HG03060 (cell line): ENCODE data around the gene TBC1D13.
"Not testable (repeated sequence)": the region's sequence is repeated elsewhere in the genome, so short reads cannot be mapped to it uniquely, and the experiment has no call there.

ENCODE experiments used
- ATAC-seq: cut with Tn5 transposase; IDR thresholded peaks from one replicate; pipeline ENCODE4 v1.9.1; 2021; ENCODE audit warnings: low read depth, moderate number of reproducible peaks; ENCODE audit not compliant: unreplicated experiment

The TBC1D13 gene

DNA sequence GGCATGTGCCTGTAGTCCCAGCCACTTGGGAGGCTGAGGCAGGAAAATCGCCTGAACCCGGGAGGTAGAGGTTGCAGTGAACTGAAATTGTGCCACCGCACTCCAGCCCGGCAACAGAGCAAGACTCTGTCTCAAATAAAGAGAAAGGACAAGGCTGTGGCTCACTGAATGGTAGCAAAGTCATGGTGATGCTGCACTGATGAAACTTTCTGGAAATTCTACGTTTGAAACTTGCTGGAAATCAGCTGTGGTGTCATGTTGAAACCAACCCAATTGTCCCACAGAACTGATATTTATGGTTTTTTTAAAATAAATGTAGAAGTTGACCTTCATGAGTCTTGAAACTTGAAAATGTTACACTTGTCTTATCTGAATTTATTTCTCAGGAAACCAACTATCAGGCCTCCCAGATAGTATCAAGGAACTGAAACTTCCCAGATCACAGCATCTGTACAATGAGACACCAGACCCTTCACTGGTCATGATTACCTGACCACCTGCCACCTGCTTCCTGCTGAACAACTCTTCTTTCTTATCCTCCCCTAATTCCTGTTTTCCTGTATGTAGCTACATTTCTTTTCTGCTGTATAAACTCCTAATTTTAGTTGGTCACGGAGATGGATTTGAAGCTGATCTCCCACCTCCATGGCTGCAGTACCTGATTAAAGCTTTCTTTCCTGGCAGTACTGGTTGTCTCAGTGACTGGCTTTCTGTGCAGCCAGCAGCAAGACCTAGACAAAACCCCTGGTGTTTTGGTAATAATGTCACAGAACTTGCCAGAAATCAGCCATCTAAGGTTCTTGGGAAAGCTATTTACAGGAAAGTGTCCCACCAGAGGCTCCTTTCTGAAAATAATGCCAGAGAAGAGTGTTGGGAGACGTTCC is 5.6 kb upstream of the TBC1D13 start:
- no peak for ATAC-seq

- no peak for ATAC-seq
Measured at GRCh38 chr9:128782669-128783068, 4.4 kb upstream of the TBC1D13 start.

DNA sequence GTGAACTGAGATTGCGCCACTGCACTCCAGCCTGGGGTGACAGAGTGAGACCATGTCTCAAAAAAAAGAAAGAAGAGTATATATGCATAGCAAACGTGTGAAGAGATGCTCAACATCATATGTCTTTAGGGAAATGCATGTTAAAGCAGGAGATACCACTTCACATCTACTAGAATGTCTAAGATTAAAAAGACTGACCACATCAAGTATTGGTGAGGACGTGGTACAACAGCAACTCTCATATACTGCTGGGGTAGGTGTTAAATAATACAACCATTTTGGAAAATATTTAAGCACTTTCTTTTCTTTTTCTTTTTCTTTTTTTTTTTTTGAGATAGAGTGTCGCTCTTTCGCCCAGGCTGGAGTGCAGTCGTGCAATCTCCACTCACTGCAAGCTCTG is 1.6 kb upstream of the TBC1D13 start:
- no peak for ATAC-seq

DNA sequence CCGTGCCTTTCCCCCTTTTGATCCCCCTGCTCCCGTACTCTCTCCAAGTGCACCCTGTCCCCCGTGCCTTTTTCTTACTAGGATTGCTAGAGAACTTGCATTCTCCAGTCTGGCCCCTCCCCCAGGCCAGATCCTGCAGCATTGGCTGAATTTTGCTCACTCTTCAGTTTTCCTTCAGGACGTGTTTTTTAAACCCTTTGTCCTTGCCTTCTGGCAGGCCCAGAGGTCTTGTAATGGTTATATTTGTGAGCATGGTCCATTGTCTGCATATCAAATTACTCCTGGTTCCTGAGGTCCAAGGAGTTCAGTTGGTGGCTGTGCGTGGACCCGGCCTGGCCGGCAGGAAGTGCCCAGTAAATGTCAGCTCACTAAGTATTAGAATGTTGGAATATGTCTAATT is 606 bp downstream of the TBC1D13 start:
- no peak for ATAC-seq

DNA sequence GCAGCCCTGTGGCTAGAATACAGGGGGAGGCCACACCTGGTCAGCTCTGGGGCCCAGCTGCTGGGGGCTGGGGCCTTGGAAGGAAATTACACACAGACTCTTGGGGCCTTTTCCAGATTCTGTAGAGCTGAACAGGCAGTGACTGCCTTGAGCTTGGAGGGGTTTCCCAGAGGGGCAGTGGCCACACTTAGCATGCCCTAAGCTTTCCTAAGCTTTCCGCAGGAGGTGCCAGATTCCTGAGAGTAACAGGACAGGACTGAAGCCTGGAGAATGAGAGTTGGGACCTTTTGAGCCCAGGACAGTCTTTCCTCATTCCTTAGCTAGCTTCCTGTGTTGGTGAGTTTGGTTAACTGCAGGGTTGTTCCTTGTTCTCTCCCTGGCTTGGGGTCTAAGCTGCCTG is 1.4 kb downstream of the TBC1D13 start:
- ATAC-seq, result no peak

GRCh38 chr9:128790536-128790935 is 3.5 kb downstream of the TBC1D13 start:
- ATAC-seq, result no peak

- ATAC-seq, result no peak
Measured at GRCh38 chr9:128792134-128792533, 5.1 kb downstream of the TBC1D13 start.

GRCh38 chr9:128792978-128793686 is 6.1 kb downstream of the TBC1D13 start:
- ATAC-seq, result no peak

GRCh38 chr9:128794961-128795360 is 7.9 kb downstream of the TBC1D13 start:
- not testable (repeated sequence) for ATAC-seq

DNA sequence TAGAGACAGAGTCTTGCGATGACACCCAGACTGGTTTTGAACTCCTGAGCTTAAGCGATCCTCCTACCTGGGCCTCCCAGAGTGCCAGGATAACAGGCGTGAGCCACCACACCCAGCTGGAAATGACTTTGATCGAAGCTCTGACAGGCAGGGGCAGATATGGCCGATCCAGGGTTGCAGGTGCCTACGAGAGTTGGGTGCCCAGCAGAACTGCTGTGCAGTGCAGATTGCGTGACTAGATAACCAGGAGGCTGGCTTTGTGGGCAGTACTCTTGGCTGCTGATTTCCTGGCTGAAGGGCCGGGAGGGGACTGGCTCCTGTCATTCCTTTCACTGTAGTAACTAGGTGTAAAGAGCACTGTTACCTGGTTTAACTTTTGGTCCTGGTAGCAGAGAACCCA is 11.8 kb downstream of the TBC1D13 start:
- no peak for ATAC-seq

GRCh38 chr9:128800061-128800460 is 13.0 kb downstream of the TBC1D13 start:
- ATAC-seq, result no peak

DNA sequence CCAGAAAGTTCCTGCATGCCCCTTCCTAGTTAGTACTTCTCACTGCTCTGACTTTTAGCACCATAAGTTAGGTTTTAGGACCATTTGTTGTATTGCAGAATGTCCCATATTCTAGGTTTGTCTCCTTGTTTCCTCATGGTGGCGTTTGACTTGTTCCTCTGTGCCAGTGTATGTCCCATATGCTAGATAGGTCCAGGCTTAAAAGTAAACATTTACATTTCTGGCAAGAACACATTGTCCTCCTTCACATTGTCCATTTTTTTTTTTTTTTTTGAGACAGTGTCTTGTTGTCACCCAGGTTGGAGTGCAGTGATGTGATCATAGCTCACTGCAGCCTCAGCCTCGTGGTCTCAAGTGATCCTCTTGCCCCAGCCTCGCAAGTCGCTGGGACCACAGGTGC is 15.4 kb downstream of the TBC1D13 start:
- no peak for ATAC-seq

DNA sequence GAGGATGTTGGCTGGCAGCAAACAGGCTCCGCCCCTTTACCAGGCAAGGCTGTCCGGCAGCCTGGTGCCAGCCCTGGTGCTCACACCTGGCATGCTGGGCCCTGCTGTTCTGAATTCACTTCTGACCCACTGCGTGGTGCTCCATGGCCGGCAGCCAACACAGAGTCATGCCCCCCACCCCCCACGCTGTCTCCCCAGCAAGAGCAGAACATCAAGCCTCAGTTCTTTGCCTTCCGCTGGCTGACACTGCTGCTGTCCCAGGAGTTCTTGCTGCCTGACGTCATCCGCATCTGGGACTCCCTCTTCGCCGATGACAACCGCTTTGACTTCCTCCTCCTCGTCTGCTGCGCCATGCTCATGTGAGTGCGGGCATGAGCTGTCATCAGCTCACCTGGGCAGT is 18.6 kb downstream of the TBC1D13 start:
- ATAC-seq, result no peak

DNA sequence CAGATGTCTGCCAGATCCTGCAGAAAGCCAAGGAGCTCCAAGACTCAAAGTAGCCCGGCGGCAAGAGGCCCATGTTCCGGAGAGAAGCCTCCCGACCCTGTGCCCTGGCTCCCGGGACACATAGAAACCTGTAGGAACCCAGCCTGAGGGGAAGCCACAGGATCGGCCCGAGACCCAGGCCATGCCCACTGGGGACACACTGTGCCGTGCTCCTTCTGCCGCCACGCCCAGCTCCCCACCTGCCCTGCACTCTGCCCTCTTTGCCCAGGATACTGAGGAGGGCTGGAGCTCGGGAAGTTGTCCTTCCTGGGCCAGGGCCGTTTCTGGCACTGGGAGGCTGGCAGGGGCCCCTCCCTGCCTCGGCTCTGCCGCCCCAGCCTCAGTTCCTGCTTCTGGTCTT is 20.8 kb downstream of the TBC1D13 start:
- ATAC-seq, result no peak

DNA sequence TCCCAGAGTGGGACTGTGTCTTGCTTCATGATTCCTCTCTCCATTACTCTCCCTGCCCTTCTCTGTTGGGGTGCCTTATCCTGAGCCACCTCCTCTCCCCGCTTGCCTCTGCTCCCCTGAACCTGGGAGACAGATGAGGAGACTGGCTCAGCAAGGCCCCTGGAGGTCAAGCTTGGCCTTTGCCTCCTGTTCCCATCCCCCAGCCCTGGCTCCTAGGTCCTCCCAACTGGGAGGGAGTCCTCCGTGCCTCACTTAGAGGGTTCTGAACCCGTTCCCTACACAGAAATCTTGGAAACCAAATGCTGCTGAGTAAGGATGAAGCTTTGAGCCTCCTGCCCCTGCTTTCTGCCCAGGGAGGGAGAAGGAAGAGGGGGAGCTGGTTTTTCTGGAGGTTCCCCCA is 21.5 kb downstream of the TBC1D13 start:
- no peak for ATAC-seq

DNA sequence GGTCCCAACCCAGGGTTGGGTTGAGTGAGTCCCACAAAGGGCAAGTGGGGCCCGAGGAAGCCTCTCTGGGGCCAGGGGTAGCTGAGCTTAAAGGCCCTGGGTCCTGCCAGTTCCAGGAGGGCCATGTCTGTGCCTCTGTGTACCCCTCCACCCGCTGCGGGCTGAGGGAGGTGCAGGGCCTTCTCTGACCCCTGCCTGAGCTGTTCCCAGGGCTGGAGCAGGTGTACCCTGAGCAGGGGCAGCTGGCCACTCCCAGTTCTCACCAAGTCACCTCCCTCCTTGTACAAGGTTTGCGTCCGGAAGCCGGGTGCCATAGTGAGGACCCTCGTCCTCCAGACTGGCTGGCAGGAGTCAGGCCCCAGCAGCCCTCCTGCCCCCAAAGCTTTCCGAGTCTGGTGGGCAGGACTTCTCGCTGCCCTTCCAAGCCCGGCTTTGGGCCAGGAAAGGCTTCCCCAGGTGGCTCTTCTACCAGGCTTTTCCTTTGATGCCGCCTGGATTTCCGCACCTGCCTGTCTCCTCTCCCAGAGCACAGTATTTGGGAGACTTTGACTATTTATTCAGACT is 22.1 kb downstream of the TBC1D13 start:
- no peak for ATAC-seq

DNA sequence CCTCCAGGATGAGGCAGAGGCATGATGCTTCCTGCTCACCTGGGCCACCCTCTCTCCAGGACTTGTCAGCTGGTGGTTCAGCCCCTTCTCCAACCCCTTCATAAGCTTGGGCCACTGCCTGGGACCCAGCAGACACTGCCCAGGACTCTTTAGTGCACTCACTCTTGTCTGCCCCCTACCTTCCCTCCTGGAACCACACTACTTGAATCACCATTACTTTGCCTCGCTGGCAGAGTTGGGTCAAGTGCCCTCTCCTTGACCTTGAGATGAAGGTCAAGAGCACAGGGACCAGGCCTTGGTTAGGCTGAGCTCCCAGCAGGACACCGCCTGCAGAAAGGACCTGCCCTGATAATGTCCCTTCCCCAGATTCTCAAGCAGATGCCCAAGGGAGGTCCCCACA is 22.8 kb downstream of the TBC1D13 start:
- no peak for ATAC-seq

DNA sequence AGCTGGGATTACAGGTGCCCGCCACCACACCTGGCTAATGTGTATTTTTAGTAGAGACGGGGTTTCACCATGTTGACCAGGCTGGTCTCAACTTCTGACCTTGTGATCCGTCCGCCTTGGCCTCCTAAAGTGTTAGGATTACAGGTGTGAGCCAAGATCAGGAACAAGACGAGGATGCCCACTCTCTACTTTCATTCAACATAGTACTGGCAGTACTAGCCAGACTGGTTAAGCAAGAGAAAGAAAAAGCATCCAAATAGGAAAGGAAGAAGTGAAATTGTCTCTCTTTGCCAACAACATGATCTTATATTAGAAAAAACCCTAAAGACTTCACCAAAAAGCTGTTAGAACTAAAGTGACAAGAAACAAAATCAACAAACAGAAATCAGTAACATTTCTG is 23.8 kb downstream of the TBC1D13 start:
- no peak for ATAC-seq

DNA sequence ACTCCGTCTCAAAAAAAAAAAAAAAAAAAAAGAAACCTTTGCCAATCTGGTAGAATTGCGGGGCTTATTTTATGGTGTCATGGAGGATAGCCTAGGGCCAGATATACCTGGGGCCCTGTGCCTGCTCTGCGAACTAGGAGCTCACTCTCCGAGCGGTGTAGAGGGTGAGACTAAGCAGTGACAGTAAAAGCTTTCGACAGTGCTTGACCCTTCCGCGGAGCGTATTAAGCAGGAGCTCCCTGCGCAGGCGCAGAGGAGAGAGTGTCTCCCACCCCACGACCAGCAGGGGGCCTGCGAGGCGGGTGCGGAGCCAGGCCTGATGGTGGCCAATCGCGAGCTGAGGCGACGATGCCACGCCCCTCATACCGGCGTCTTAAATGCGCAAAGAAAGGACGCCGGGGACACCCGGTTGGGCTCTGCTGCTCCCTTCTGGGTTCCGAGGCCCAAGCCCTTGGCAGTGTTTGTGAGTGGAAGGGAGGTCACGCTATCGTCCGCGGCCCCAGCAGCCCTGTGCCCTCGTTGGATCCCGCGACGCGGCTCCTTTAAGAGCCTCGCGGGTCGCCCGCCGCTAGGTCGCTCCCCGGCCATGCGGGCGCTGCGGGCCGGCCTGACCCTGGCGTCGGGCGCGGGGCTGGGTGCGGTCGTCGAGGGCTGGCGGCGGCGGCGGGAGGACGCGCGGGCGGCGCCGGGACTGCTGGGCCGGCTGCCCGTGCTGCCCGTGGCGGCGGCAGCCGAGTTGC is 31.2 kb downstream of the TBC1D13 start, which contains the start of gene ENDOG:
Gene ENDOG, plus strand, starts transcription at position 402 of the 740 bp plus-strand sequence. Its CDS starts 185 bp downstream, at position 587.
- peak; percentile 78 for ATAC-seq

DNA sequence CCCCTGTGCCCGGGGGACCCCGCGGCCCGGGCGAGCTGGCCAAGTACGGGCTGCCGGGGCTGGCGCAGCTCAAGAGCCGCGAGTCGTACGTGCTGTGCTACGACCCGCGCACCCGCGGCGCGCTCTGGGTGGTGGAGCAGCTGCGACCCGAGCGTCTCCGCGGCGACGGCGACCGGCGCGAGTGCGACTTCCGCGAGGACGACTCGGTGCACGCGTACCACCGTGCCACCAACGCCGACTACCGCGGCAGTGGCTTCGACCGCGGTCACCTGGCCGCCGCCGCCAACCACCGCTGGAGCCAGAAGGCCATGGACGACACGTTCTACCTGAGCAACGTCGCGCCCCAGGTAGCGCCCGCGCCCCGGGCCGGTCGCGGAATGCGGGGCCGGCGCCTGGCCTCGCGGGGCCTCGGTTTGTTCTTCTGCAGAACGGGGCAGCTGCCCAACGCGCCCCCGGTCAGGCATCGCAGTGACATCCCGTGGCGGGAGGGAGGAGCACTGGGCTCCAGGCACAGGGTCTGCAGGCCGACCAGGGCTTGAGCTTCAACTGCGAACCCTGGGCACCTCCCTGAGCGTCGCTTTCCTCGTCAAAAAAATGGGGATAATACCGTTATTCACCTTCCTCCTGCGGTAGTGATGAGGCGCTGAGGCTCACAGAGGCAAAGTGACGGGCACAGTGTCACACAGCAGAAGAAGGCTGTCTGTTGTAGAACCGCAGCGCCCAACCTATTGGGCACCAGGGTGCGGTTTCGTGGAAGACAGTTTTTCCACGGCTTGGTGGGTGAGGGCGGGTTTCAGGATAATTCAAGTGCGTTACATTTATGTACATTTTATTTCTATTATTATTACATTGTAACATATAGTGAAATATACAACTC is 32.0 kb downstream of the TBC1D13 start:
- ATAC-seq, result no peak
